Adrenal gland (tissue), 12 donors: ENCODE results near the gene KRTAP9-7. TPM values are rescaled to one million over a fixed set of nuclear protein-coding genes. Genes with fewer than 3 reads are reported as not detected.

ENCODE experiments used
- DNase-seq, 7 donors: peaks; one replicate each; pipeline ENCODE4 v3.0.0-alpha.2; 2019 to 2020
- H3K27ac ChIP-seq, 5 donors: fragments of 200-600 bp; sonication (generic) in 4 of 5; 1 replicate in 3 of 5; 2 replicates in 2 of 5; pipeline versions ENCODE4 v1.5.1 to v1.8.0; 2016 to 2020; ENCODE audit warnings: mild to moderate bottlenecking in 1 of 5
- H3K27me3 ChIP-seq: fragments of 200-600 bp; 2 replicates; pipeline ENCODE4 v1.8.0; 2021
- H3K36me3 ChIP-seq, 2 donors: fragments of 200-600 bp; replicated peaks in 1 of 2; 1 replicate in 1 of 2; 2 replicates in 1 of 2; pipeline versions ENCODE4 v1.5.1 to v1.8.0; 2018 to 2022
- H3K4me1 ChIP-seq, 2 donors: fragments of 200-600 bp; replicated peaks in 1 of 2; 1 replicate in 1 of 2; 2 replicates in 1 of 2; pipeline versions ENCODE4 v1.5.1 to v1.8.0; 2018 to 2021
- H3K4me3 ChIP-seq, 4 donors: fragments of 200-600 bp; sonication (generic) in 3 of 4; one replicate each; pipeline ENCODE4 v1.5.1; 2016 to 2018
- H3K9me3 ChIP-seq, 3 donors: fragments of 200-600 bp; sonication (generic) in 1 of 3; replicated peaks in 1 of 3; 1 replicate in 2 of 3; 2 replicates in 1 of 3; pipeline versions ENCODE4 v1.5.1 to v1.8.0; 2016 to 2021
- CTCF ChIP-seq, 6 experiments: fragments of 450-650 bp in 4 of 6; fragments of 200-600 bp in 2 of 6; sonication (generic) in 1 of 6; IDR thresholded peaks; 1 replicate in 5 of 6; 2 replicates in 1 of 6; pipeline versions ENCODE4 v1.5.1 to v1.8.0; 2016 to 2021; ENCODE audit warnings: antibody characterized with exemption in 6 of 6, mild to moderate bottlenecking in 2 of 6, moderate library complexity in 1 of 6
- POLR2A ChIP-seq, 2 donors: fragments of 450-650 bp; IDR thresholded peaks; one replicate each; pipeline ENCODE4 v1.6.1; 2017; ENCODE audit warnings: antibody characterized with exemption in 2 of 2, mild to moderate bottlenecking in 2 of 2, moderate library complexity in 1 of 2
- WGBS, 4 donors: extraction: QIAGEN DNeasy Blood & Tissue Kit in 2 of 4; methylation state at CpG; one replicate each; pipeline versions ENCODE4 v1.1.5 to v1.1.7; 2013 to 2017; 5-methylcytosine and 5-hydroxymethylcytosine counted together
- intact Hi-C, 2 donors: fragments of 100-400 bp; cut with DNase I; formaldehyde crosslinking; loops; one replicate each; pipeline versions ENCODE4 v1.14.1 to v1.15.0; 2022 to 2023
- polyA plus RNA-seq, 3 donors: library from polyadenylated mRNA; stranded (reverse); fragments of 200-250 nt in 2 of 3; fragments of 350-450 nt in 1 of 3; fragmentation: Illumina TruSeq in 1 of 3; extraction: RNeasy Lipid Tissue Mini Kit (QIAGEN cat#74804) in 1 of 3; gene quantifications; one replicate each; pipeline ENCODE4 v1.2.3, GENCODE V29; 2013 to 2014
- total RNA-seq, 9 donors: library from RNA; depleted of rRNA in 4 of 9; stranded (reverse); fragments of >200 nt in 4 of 9; fragments of 120-200 nt in 1 of 9; fragmentation: NEBNext Ultra II Directional in 1 of 9; extraction: Animal tissue kit (Norgen Biotek cat#: 25700) in 1 of 9; gene quantifications; one replicate each; pipeline versions ENCODE4 v1.1.0 to v1.2.4, GENCODE V29; 2013 to 2023
- donor health status: healthy with polysubstance abuse.
- donor health status: Bipolar disorder and iron deficiency.
- donor health status: DM: yes; HTN: yes; CAD: no.
- donor health status: DM: no; HTN: no; CAD: no.
- donor health status: DM: no; HTN: no; CAD: no.
- donor health status: DM: yes; HTN: yes; CAD: no.

The KRTAP9-7 gene
- total and polyA plus RNA-seq, 12 donors: not detected

- Histone ChIP-seq H3K4me1 (no peaks in the 10 kb centered on the region), H3K36me3 (no peaks in the 10 kb centered on the region), H3K27ac (no peak overlapping the region), H3K9me3 (no peaks in the 10 kb centered on the region), H3K4me3 (no peak overlapping the region), H3K27me3 (no peaks in the 10 kb centered on the region)
- no peak for DNase-seq
- WGBS, 4 donors: 67 to 80% (median 73%) methylated on average over 1 of the region's 1 CpG
- intact Hi-C loops: no loop called here
- TF ChIP-seq POLR2A (IDR thresholded peaks at IDR 0.05) (no peak), CTCF (IDR thresholded peaks at IDR 0.05) (no peak)
Observed at GRCh38 chr17:41296846-41297245, 21.3 kb downstream of the KRTAP9-7 start.

- Histone ChIP-seq H3K4me3 (no peak overlapping the region), H3K27me3 (no peaks in the 10 kb centered on the region), H3K4me1 (no peaks in the 10 kb centered on the region), H3K27ac (no peak overlapping the region), H3K36me3 (no peaks in the 10 kb centered on the region), H3K9me3 (no peaks in the 10 kb centered on the region)
- intact Hi-C loops: no loop called here
- WGBS, 4 donors: 85 to 91% (median 88%) methylated on average over 20 of the region's 20 CpGs
- TF ChIP-seq CTCF (IDR thresholded peaks at IDR 0.05) (no peak), POLR2A (IDR thresholded peaks at IDR 0.05) (no peak)
- DNase-seq: no peak
Observed at GRCh38 chr17:41298458-41299135, 23.1 kb downstream of the KRTAP9-7 start.

- 57 to 78% (median 64%) methylated on average over 5 of the region's 5 CpGs for WGBS, 4 donors
- TF ChIP-seq POLR2A (IDR thresholded peaks at IDR 0.05) (no peak), CTCF (IDR thresholded peaks at IDR 0.05) (no peak)
- intact Hi-C loops: no loop called here
Observed at GRCh38 chr17:41301204-41301790, 25.8 kb downstream of the KRTAP9-7 start.

GRCh38 chr17:41301916-41302901, 26.7 kb downstream of the KRTAP9-7 start, which contains the start of gene KRTAP29-1:
KRTAP29-1 (minus strand) TSS chr17:41302851; CDS start chr17:41302851, 0 bp downstream.
- Histone ChIP-seq H3K36me3 (no peaks in the 10 kb centered on the region), H3K4me1 (no peaks in the 10 kb centered on the region), H3K27ac (no peak within 1 kb of the TSS), H3K9me3 (no peaks in the 10 kb centered on the region), H3K4me3 (no peak within 1 kb of the TSS), H3K27me3 (no peaks in the 10 kb centered on the region)
- WGBS, 4 donors: 64 to 70% (median 69%) methylated on average over 9 to 11 of the region's 11 CpGs
- DNase-seq: peak in 1 of 7 donors; percentile 69
- intact Hi-C loops: no loop called here
- TF ChIP-seq CTCF (IDR thresholded peaks at IDR 0.05): no peak
- no peak for TF ChIP-seq POLR2A (IDR thresholded peaks at IDR 0.05)

More at GRCh38 chr17:41301204-41301790, 25.8 kb downstream of the KRTAP9-7 start:
- Histone ChIP-seq H3K4me3 (no peak overlapping the region), H3K9me3 (no peaks in the 10 kb centered on the region), H3K4me1 (no peaks in the 10 kb centered on the region), H3K27me3 (no peaks in the 10 kb centered on the region), H3K36me3 (no peaks in the 10 kb centered on the region), H3K27ac (no peak overlapping the region)
- no peak for DNase-seq
